Measurements from ENCODE around the gene OSTN. TPM values are rescaled to one million over a fixed set of nuclear protein-coding genes. Genes with fewer than 3 reads are reported as not detected.

The OSTN gene
- polyA plus RNA-seq, 1 of the 3 experiments (the other 2 are of a cell fraction), result 0.02 TPM

DNA sequence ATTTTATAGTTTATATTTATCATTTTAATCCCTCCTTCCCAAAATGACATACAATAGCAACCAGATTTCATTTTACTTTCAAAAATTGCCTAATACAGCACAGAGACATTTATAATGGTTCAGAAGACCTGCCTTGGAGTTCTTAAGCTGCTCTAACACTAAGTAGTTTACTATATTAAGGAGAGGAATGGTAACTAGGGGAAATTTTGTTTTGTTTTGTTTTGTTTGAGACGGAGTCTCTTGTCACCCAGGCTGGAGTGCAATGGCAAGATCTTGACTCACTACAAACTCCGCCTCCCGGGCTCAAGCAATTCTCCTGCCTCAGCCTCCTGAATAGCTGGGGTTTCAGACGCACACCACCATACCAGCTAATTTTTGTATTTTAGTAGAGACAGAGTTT, 107.4 kb downstream of the OSTN start:
- no peaks in the 10 kb centered on the region for H3K9me3 ChIP-seq
- H3K36me3 ChIP-seq (replicated peaks in 1 of 2; ENCODE audit: control insufficient read depth in 1 of 2, insufficient read depth in 2 of 2, low read length in 1 of 2), result no peaks in the 10 kb centered on the region
- TF ChIP-seq, protein P1, sequence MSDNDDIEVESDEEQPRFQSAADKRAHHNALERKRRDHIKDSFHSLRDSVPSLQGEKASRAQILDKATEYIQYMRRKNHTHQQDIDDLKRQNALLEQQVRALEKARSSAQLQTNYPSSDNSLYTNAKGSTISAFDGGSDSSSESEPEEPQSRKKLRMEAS (IDR thresholded peaks at IDR 0.05; ENCODE audit: low read depth), result no peak
- TF ChIP-seq SIN3A (IDR thresholded peaks at IDR 0.05; ENCODE audit: borderline replicate concordance, low read depth, low read length) (no peak), TAF1 (IDR thresholded peaks at IDR 0.05; ENCODE audit: borderline replicate concordance, low read depth, low read length) (no peak), FOXM1 (IDR thresholded peaks at IDR 0.05; ENCODE audit: low read depth) (no peak), GATA2 (CRISPR knock-in tag; IDR thresholded peaks at IDR 0.05) (no peak), RFX5 (IDR thresholded peaks at IDR 0.05; ENCODE audit: low read length) (no peak), MEF2A (IDR thresholded peaks at IDR 0.05; ENCODE audit: borderline replicate concordance, low read depth) (no peak), JUND (IDR thresholded peaks at IDR 0.05) (no peak), SMC3 (IDR thresholded peaks at IDR 0.05; ENCODE audit: low read depth, low read length) (no peak), NRF1 (IDR thresholded peaks at IDR 0.05; ENCODE audit: low read depth, low read length) (no peak), EP300 (IDR thresholded peaks at IDR 0.05; ENCODE audit: borderline replicate concordance in 1 of 2, low read depth in 1 of 2, low read length in 1 of 2) (no peak)
- TF ChIP-seq, protein P2, sequence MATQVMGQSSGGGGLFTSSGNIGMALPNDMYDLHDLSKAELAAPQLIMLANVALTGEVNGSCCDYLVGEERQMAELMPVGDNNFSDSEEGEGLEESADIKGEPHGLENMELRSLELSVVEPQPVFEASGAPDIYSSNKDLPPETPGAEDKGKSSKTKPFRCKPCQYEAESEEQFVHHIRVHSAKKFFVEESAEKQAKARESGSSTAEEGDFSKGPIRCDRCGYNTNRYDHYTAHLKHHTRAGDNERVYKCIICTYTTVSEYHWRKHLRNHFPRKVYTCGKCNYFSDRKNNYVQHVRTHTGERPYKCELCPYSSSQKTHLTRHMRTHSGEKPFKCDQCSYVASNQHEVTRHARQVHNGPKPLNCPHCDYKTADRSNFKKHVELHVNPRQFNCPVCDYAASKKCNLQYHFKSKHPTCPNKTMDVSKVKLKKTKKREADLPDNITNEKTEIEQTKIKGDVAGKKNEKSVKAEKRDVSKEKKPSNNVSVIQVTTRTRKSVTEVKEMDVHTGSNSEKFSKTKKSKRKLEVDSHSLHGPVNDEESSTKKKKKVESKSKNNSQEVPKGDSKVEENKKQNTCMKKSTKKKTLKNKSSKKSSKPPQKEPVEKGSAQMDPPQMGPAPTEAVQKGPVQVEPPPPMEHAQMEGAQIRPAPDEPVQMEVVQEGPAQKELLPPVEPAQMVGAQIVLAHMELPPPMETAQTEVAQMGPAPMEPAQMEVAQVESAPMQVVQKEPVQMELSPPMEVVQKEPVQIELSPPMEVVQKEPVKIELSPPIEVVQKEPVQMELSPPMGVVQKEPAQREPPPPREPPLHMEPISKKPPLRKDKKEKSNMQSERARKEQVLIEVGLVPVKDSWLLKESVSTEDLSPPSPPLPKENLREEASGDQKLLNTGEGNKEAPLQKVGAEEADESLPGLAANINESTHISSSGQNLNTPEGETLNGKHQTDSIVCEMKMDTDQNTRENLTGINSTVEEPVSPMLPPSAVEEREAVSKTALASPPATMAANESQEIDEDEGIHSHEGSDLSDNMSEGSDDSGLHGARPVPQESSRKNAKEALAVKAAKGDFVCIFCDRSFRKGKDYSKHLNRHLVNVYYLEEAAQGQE (IDR thresholded peaks at IDR 0.05; ENCODE audit: low read depth, low read length), result no peak
- TF ChIP-seq, protein P3, sequence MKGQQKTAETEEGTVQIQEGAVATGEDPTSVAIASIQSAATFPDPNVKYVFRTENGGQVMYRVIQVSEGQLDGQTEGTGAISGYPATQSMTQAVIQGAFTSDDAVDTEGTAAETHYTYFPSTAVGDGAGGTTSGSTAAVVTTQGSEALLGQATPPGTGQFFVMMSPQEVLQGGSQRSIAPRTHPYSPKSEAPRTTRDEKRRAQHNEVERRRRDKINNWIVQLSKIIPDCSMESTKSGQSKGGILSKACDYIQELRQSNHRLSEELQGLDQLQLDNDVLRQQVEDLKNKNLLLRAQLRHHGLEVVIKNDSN (IDR thresholded peaks at IDR 0.05; ENCODE audit: borderline replicate concordance, low read depth), result no peak
- TF ChIP-seq, protein P4, sequence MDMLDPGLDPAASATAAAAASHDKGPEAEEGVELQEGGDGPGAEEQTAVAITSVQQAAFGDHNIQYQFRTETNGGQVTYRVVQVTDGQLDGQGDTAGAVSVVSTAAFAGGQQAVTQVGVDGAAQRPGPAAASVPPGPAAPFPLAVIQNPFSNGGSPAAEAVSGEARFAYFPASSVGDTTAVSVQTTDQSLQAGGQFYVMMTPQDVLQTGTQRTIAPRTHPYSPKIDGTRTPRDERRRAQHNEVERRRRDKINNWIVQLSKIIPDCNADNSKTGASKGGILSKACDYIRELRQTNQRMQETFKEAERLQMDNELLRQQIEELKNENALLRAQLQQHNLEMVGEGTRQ (IDR thresholded peaks at IDR 0.05; ENCODE audit: borderline replicate concordance, low read depth, low read length), result no peak
- TF ChIP-seq, protein P5, sequence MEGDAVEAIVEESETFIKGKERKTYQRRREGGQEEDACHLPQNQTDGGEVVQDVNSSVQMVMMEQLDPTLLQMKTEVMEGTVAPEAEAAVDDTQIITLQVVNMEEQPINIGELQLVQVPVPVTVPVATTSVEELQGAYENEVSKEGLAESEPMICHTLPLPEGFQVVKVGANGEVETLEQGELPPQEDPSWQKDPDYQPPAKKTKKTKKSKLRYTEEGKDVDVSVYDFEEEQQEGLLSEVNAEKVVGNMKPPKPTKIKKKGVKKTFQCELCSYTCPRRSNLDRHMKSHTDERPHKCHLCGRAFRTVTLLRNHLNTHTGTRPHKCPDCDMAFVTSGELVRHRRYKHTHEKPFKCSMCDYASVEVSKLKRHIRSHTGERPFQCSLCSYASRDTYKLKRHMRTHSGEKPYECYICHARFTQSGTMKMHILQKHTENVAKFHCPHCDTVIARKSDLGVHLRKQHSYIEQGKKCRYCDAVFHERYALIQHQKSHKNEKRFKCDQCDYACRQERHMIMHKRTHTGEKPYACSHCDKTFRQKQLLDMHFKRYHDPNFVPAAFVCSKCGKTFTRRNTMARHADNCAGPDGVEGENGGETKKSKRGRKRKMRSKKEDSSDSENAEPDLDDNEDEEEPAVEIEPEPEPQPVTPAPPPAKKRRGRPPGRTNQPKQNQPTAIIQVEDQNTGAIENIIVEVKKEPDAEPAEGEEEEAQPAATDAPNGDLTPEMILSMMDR (IDR thresholded peaks at IDR 0.05), result no peak
- no peaks in the 10 kb centered on the region for H3K79me2 ChIP-seq (ENCODE audit: insufficient read depth)
- no peak overlapping the region for H2AFZ ChIP-seq (ENCODE audit: low read depth)
- H3K4me2 ChIP-seq, result no peak overlapping the region
- no peaks in the 10 kb centered on the region for H3K4me1 ChIP-seq (ENCODE audit: control insufficient read depth in 1 of 2, insufficient read depth in 2 of 2, low read depth in 1 of 2, low read length in 1 of 2)
- no peak overlapping the region for H3K4me3 ChIP-seq (ENCODE audit: low read depth in 2 of 2, low read length in 1 of 2)
- DNase-seq, result no peak
- H3K27me3 ChIP-seq (ENCODE audit: insufficient read depth), result no peaks in the 10 kb centered on the region
- no peaks in the 10 kb centered on the region for H3K9me2 ChIP-seq
- no peaks in the 10 kb centered on the region for H4K20me1 ChIP-seq (ENCODE audit: insufficient read depth)
- ChIA-PET CTCF (no interaction called here), POLR2A (no interaction called here)
- H3K27ac ChIP-seq (ENCODE audit: low read depth in 2 of 2, low read length in 1 of 2), result no peak overlapping the region
- WGBS (ENCODE audit: low lambda C conversion rate), result 73% methylated on average over 4 of the region's 4 CpGs
- no peak overlapping the region for H3K9ac ChIP-seq
- H3F3A ChIP-seq (replicated peaks; ENCODE audit: insufficient read depth), result no peaks in the 10 kb centered on the region
